ENCODE data around the gene MTA1. TPM values are rescaled to one million over a fixed set of nuclear protein-coding genes. Genes with fewer than 3 reads are reported as not detected.

MTA1 gene
- polyA plus RNA-seq, 1 of the 3 experiments (the other 2 are of a cell fraction), result 96.3 TPM

GRCh38 chr14:105413544-105413886 lies 6.1 kb upstream of the MTA1 start:
- no peaks in the 10 kb centered on the region for H3K9me3 ChIP-seq
- WGBS (ENCODE audit: low lambda C conversion rate), result 96% methylated on average over 2 of the region's 2 CpGs
- H3K27me3 ChIP-seq (ENCODE audit: insufficient read depth), result no peaks in the 10 kb centered on the region
- CTCF ChIA-PET, result interaction anchor here (0.8 to 4.1 kb wide), 4 partner anchors 10 to 124 kb away, joined by 3 to 18 read pairs (median 4); no protein-coding TSS in a partner anchor
- no peaks in the 10 kb centered on the region for H3K9me2 ChIP-seq
- no peak overlapping the region for H3K4me3 ChIP-seq (ENCODE audit: low read depth in 2 of 2, low read length in 1 of 2)
- POLR2A ChIA-PET, result interaction anchor here (0.6 kb wide), 1 partner anchor 43 kb away, joined by 4 read pairs; no protein-coding TSS in a partner anchor
- H3K36me3 ChIP-seq (replicated peaks in 1 of 2; ENCODE audit: control insufficient read depth in 1 of 2, insufficient read depth in 2 of 2, low read length in 1 of 2), result no peaks in the 10 kb centered on the region
- H3K9ac ChIP-seq, result no peak overlapping the region
- no peak overlapping the region for H3K4me2 ChIP-seq
- DNase-seq, result no peak
- TF ChIP-seq EP300 (IDR thresholded peaks at IDR 0.05; ENCODE audit: borderline replicate concordance in 1 of 2, low read depth in 1 of 2, low read length in 1 of 2) (no peak), ELF1 (IDR thresholded peaks at IDR 0.05) (no peak), SMC3 (IDR thresholded peaks at IDR 0.05; ENCODE audit: low read depth, low read length) (no peak), EZH2phosphoT487 (IDR thresholded peaks at IDR 0.05; ENCODE audit: borderline replicate concordance, low read depth) (no peak), TEAD4 (IDR thresholded peaks at IDR 0.05; ENCODE audit: borderline replicate concordance, insufficient read depth) (no peak), FOXJ3 (CRISPR knock-in tag; IDR thresholded peaks at IDR 0.05) (no peak), NFIC (IDR thresholded peaks at IDR 0.05; ENCODE audit: borderline replicate concordance) (no peak), POLR2AphosphoS5 (IDR thresholded peaks at IDR 0.05; ENCODE audit: low read depth, low read length) (no peak), RAD21 (IDR thresholded peaks at IDR 0.05; ENCODE audit: low read length) (no peak), FOXM1 (IDR thresholded peaks at IDR 0.05; ENCODE audit: low read depth) (no peak), RFX5 (IDR thresholded peaks at IDR 0.05; ENCODE audit: low read length) (no peak), USF1 (IDR thresholded peaks at IDR 0.05; ENCODE audit: borderline replicate concordance, low read depth) (no peak), SIN3A (IDR thresholded peaks at IDR 0.05; ENCODE audit: borderline replicate concordance, low read depth, low read length) (no peak), USF2 (IDR thresholded peaks at IDR 0.05; ENCODE audit: borderline replicate concordance, low read depth, low read length) (no peak), YY1 (IDR thresholded peaks at IDR 0.05; ENCODE audit: low read depth) (no peak), GATA2 (CRISPR knock-in tag; IDR thresholded peaks at IDR 0.05) (no peak), MXI1 (IDR thresholded peaks at IDR 0.05; ENCODE audit: low read depth, low read length) (no peak), GABPA (IDR thresholded peaks at IDR 0.05; ENCODE audit: low read depth) (no peak), ZBTB33 (IDR thresholded peaks at IDR 0.05; ENCODE audit: borderline replicate concordance, low read depth) (no peak), MAX (IDR thresholded peaks at IDR 0.05; ENCODE audit: low read depth) (no peak)
- no peaks in the 10 kb centered on the region for H3K79me2 ChIP-seq (ENCODE audit: insufficient read depth)
- H3F3A ChIP-seq (replicated peaks; ENCODE audit: insufficient read depth), result peaks cover 13% of the 10 kb centered on the region
- peaks cover 0 to 21% of the 10 kb centered on the region in 2 experiments; a peak in 1 of 4 replicates for H3K4me1 ChIP-seq (ENCODE audit: control insufficient read depth in 1 of 2, insufficient read depth in 2 of 2, low read depth in 1 of 2, low read length in 1 of 2)
- no peak overlapping the region for H3K27ac ChIP-seq (ENCODE audit: low read depth in 2 of 2, low read length in 1 of 2)
- no peak overlapping the region for H2AFZ ChIP-seq (ENCODE audit: low read depth)
- no peaks in the 10 kb centered on the region for H4K20me1 ChIP-seq (ENCODE audit: insufficient read depth)
